Activated CD4-positive, alpha-beta memory T cell treated with anti-CD3 and anti-CD28 coated beads, Interleukin-2, amount 10 ng/mL, durations not matched to agents 7 days and 5 days (primary cell): Measurements from ENCODE around the gene CHRM2. TPM values are rescaled to one million over a fixed set of nuclear protein-coding genes. Genes with fewer than 3 reads are reported as not detected.

Experiments used
- CTCF ChIA-PET: fragments of 350-600 bp; sonication (Branson Sonifier 250); formaldehyde crosslinking; loops from one replicate; lab custom pipeline; 2021; ENCODE audit warnings: antibody characterized with exemption, inconsistent platforms; lab: Charles Lee
- POLR2A ChIA-PET: fragments of 350-600 bp; sonication (Branson Sonifier 250); formaldehyde crosslinking; loops from one replicate; lab custom pipeline; 2021; ENCODE audit warnings: antibody characterized with exemption; lab: Charles Lee
- DNase-seq: peaks from one replicate; pipeline ENCODE4 v3.0.0-alpha.2; 2020
- H3K27ac Mint-ChIP-seq: one replicate; pipeline ENCODE4 v1.8.0; 2021; ENCODE audit warnings: mild to moderate bottlenecking, mixed read lengths
- H3K27me3 Mint-ChIP-seq: one replicate; pipeline ENCODE4 v1.8.0; 2021; ENCODE audit warnings: mixed read lengths
- H3K36me3 Mint-ChIP-seq: one replicate; pipeline ENCODE4 v1.8.0; 2021; ENCODE audit warnings: low read depth, mixed read lengths
- H3K4me1 Mint-ChIP-seq: one replicate; pipeline ENCODE4 v1.8.0; 2021; ENCODE audit warnings: mixed read lengths
- H3K4me3 Mint-ChIP-seq: one replicate; pipeline ENCODE4 v1.8.0; 2021; ENCODE audit warnings: mild to moderate bottlenecking, mixed read lengths
- H3K9me3 Mint-ChIP-seq: one replicate; pipeline ENCODE4 v1.8.0; 2021; ENCODE audit warnings: mixed read lengths
- total RNA-seq, 2 experiments: library from RNA; stranded (reverse); gene quantifications; one replicate each; pipeline ENCODE4 v1.2.3, GENCODE V29; 2021

CHRM2 gene
- total RNA-seq, 2 experiments from 2014 or later, result not detected

DNA sequence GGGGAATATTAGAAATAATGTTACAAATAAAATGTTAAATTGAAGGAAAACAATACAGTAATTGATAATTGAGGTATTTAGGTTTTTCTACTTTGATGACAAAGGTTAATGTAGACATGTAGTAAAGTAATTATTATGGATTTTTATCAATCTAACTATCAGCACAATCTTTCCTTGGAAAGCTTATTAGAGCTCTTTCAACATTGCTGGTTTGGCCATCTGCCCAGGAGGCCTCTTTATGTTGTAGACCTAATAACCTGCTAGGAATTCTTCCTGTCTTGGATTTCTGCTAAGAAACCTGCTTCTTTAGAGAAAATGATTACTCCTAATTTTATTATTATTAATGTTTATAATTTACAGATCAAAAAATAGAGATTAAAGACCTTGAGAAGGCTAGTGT, 78.9 kb downstream of the CHRM2 start:
- POLR2A ChIA-PET, result no interaction called here
- Mint-ChIP-seq H3K27ac (no peak overlapping the region), H3K4me3 (no peak overlapping the region)

DNA sequence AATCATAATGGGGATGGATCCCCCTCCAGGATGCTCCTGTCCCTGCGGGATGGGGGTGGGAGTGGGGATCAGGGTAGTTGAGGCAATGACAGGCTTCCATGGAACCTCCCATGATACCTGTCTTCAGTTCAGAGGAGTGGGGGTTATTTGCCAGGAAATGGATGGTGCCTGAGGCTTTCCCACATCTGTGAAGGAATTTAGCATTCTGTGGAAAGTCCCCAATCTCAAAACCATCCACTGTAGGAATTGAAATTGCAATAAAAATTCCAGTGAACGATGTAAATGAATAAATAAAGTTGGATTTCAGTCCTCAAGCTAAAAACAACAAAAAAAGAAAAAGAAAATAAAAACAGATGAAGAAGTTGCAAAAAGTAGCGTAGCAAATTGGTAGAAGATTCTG, 81.9 kb downstream of the CHRM2 start:
- H3K9me3 Mint-ChIP-seq, result peaks cover 4% of the 10 kb centered on the region
- POLR2A ChIA-PET, result no interaction called here
- DNase-seq, result no peak
- H3K4me1 Mint-ChIP-seq, result no peaks in the 10 kb centered on the region
- H3K27ac Mint-ChIP-seq, result no peak overlapping the region
- CTCF ChIA-PET, result no interaction called here
- H3K27me3 Mint-ChIP-seq, result no peaks in the 10 kb centered on the region
- no peak overlapping the region for H3K4me3 Mint-ChIP-seq
- no peaks in the 10 kb centered on the region for H3K36me3 Mint-ChIP-seq

More for the DNA sequence above, 78.9 kb downstream of the CHRM2 start:
- Mint-ChIP-seq H3K9me3 (peaks cover 4% of the 10 kb centered on the region), H3K27me3 (no peaks in the 10 kb centered on the region), H3K36me3 (no peaks in the 10 kb centered on the region), H3K4me1 (no peaks in the 10 kb centered on the region)
- no peak for DNase-seq
- CTCF ChIA-PET, result no interaction called here

DNA sequence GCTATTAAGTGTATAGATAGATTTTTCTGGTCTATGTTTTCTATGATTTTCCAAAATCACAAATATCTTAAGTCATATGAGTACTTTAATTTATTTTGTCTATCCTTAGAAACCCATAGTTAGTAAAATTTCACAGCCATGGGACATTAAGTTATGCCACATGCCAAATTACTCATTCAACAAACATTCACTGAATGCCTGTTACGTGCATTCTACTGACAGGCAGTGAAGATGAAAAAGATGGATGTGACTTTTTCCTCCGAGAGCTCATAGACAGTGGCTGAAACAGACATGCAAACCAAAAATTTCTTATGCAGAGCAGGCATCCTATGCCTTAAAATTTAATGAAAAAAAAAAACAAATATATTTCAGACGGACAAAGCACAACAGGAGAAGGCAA, 84.9 kb downstream of the CHRM2 start:
- ChIA-PET CTCF (no interaction called here), POLR2A (no interaction called here)
- no peaks in the 10 kb centered on the region for H3K36me3 Mint-ChIP-seq
- no peak overlapping the region for H3K4me3 Mint-ChIP-seq
- H3K9me3 Mint-ChIP-seq, result peaks cover 3% of the 10 kb centered on the region
- H3K27ac Mint-ChIP-seq, result no peak overlapping the region
- no peak for DNase-seq
- H3K4me1 Mint-ChIP-seq, result no peaks in the 10 kb centered on the region
- no peaks in the 10 kb centered on the region for H3K27me3 Mint-ChIP-seq

DNA sequence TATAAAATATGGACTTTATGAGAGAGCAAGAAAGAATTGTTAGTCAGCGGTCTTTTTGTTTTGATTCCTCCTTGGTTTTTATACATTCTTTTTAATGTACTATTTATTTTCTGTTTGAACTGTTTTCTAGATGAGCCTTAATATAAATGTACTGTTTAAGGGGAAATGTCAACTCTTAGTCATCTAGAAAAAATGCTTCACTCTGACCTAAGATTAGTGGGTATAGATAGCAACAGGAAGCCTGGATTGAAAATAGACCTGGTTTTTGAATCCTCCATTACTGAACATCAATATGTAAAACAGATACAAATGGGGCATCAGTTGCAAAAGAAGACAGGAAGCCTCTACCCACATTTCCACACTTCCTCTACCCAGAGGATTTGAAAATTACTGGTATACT, 87.8 kb downstream of the CHRM2 start:
- ChIA-PET POLR2A (no interaction called here), CTCF (no interaction called here)
- H3K9me3 Mint-ChIP-seq, result peaks cover 12% of the 10 kb centered on the region
- no peaks in the 10 kb centered on the region for H3K4me1 Mint-ChIP-seq
- no peak overlapping the region for H3K27ac Mint-ChIP-seq
- no peaks in the 10 kb centered on the region for H3K27me3 Mint-ChIP-seq
- no peaks in the 10 kb centered on the region for H3K36me3 Mint-ChIP-seq
- DNase-seq, result no peak
- H3K4me3 Mint-ChIP-seq, result no peak overlapping the region

DNA sequence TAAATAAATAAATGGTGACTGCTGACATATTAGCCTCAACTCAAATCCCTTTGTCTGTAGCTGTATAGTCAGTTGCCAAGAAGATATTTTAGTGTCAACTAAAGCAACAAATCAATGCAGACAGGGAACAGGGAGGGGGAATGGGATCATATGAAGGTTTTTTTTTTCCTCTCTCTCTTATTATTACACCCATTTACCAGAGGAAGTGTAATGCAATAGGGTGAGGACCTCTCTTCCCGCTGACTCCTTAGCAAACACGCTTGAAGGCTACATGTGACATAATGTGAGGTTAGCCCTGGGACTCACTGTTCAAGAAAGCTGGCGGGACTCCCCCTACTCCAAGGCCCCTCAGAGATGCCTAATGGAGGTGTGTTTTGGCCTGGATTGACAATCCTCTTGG, 88.2 kb downstream of the CHRM2 start:
- H3K36me3 Mint-ChIP-seq, result no peaks in the 10 kb centered on the region
- no peak overlapping the region for H3K4me3 Mint-ChIP-seq
- no peaks in the 10 kb centered on the region for H3K27me3 Mint-ChIP-seq
- no peaks in the 10 kb centered on the region for H3K4me1 Mint-ChIP-seq
- H3K9me3 Mint-ChIP-seq, result peaks cover 12% of the 10 kb centered on the region
- ChIA-PET POLR2A (no interaction called here), CTCF (no interaction called here)
- no peak overlapping the region for H3K27ac Mint-ChIP-seq
- no peak for DNase-seq

DNA sequence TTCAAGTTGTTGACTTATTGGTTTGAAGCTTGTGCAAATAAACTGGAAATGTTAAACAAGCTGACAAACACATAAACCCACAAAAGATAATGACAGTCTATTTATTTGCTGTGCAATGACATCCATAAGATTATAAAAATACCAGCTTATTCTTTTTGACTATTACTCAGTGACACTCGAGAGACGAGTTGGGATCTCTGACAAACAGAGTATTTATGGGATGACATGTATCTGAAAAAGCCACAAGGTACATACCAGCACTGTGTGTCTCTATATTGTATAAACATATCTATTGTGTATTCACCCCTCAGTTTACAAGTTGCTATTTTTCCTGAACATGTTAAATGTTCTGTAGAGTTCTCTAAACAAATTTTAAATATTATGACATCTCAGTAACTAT, 88.9 kb downstream of the CHRM2 start:
- H3K36me3 Mint-ChIP-seq, result no peaks in the 10 kb centered on the region
- DNase-seq, result no peak
- no peak overlapping the region for H3K27ac Mint-ChIP-seq
- peaks cover 12% of the 10 kb centered on the region for H3K9me3 Mint-ChIP-seq
- ChIA-PET POLR2A (no interaction called here), CTCF (no interaction called here)
- H3K4me3 Mint-ChIP-seq, result no peak overlapping the region
- H3K27me3 Mint-ChIP-seq, result no peaks in the 10 kb centered on the region
- no peaks in the 10 kb centered on the region for H3K4me1 Mint-ChIP-seq

DNA sequence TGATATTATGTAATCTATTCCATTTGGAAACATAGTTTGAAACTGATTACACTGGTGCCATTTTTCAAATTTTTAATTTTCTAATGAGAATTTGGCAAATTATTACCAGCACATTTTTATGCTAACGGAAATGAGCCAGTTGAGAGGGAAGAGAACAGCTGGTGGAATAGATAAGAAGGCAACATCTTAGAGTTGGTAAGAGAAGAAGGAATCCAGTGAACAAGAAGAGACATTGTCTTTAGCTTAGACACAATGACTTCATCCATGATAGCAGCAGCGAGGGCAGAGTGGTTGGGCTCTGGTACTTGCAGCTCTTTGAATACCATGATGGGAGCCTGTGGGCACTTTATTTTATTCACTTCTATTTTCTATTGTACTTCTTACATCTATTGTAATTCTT, 89.6 kb downstream of the CHRM2 start:
- Mint-ChIP-seq H3K4me1 (no peaks in the 10 kb centered on the region), H3K4me3 (no peak overlapping the region), H3K27me3 (no peaks in the 10 kb centered on the region), H3K9me3 (peaks cover 15% of the 10 kb centered on the region), H3K36me3 (no peaks in the 10 kb centered on the region), H3K27ac (no peak overlapping the region)
- POLR2A ChIA-PET, result no interaction called here
- no peak for DNase-seq
- CTCF ChIA-PET, result no interaction called here

DNA sequence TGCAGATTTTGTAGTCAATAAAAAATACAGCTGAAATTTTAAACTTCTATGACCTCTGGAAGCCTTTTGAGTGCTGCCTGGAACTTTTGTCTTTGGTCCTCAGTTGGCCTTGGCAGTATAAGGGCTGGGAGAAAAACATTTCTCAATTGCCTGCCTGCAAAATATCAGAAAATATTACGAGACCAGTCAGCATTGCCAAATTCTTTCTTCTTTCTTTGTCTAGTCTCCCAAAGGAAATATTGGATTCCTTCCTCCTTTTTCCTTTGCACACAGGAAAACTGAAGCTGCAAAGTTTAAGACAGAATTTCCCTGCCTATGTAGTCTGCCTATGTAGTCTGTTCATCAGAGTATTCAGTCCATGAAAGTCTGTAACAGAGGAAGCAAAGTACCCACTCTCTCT, 95.9 kb downstream of the CHRM2 start:
- H3K27ac Mint-ChIP-seq, result no peak overlapping the region
- CTCF ChIA-PET, result no interaction called here
- no peak for DNase-seq
- H3K36me3 Mint-ChIP-seq, result no peaks in the 10 kb centered on the region
- no peaks in the 10 kb centered on the region for H3K4me1 Mint-ChIP-seq
- H3K4me3 Mint-ChIP-seq, result no peak overlapping the region
- peaks cover 8% of the 10 kb centered on the region for H3K9me3 Mint-ChIP-seq
- POLR2A ChIA-PET, result no interaction called here
- H3K27me3 Mint-ChIP-seq, result no peaks in the 10 kb centered on the region

DNA sequence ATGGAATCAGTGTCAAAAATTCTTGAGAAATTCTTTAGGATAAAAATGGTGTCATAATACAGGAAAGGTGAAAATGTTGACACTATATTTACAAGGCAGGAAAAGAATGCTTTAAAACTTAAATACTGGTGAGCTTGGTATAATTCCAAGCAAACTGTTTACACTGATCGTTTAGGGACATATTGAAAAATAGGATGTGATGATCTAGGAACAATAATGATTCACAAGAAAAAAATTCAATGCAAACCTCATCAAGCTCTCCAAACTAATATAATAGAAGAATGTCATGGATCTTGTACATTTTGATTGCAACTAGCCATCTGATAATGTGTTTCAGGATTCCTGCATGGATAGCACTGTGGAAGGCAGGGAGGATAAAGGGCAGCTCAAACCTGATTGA, 98.4 kb downstream of the CHRM2 start:
- Mint-ChIP-seq H3K4me1 (no peaks in the 10 kb centered on the region), H3K36me3 (no peaks in the 10 kb centered on the region), H3K9me3 (peaks cover 3% of the 10 kb centered on the region), H3K27me3 (no peaks in the 10 kb centered on the region), H3K4me3 (no peak overlapping the region), H3K27ac (no peak overlapping the region)
- no peak for DNase-seq
- ChIA-PET POLR2A (no interaction called here), CTCF (no interaction called here)

DNA sequence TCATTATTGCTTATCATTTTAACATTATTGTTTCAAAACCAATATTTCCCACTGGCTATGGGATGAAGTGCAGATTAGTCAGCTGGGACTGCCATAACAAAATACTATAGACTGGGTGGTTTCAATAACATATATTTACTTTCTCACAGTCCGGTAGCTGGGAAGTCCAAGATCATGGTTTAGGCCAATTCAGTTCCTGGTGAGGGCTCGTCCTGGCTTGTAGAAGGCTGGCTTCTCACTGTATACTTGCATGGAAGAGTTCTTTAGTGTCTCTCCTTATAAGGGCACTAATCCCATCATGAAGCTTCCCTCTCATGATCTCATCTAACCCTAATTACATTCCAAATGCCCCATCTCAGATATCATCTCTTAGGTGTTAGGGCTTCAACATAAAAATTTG, 101.3 kb downstream of the CHRM2 start:
- ChIA-PET CTCF (no interaction called here), POLR2A (no interaction called here)
- DNase-seq, result no peak
- no peaks in the 10 kb centered on the region for H3K4me1 Mint-ChIP-seq
- H3K36me3 Mint-ChIP-seq, result no peaks in the 10 kb centered on the region
- no peaks in the 10 kb centered on the region for H3K27me3 Mint-ChIP-seq
- no peak overlapping the region for H3K4me3 Mint-ChIP-seq
- peaks cover 7% of the 10 kb centered on the region for H3K9me3 Mint-ChIP-seq
- H3K27ac Mint-ChIP-seq, result no peak overlapping the region

DNA sequence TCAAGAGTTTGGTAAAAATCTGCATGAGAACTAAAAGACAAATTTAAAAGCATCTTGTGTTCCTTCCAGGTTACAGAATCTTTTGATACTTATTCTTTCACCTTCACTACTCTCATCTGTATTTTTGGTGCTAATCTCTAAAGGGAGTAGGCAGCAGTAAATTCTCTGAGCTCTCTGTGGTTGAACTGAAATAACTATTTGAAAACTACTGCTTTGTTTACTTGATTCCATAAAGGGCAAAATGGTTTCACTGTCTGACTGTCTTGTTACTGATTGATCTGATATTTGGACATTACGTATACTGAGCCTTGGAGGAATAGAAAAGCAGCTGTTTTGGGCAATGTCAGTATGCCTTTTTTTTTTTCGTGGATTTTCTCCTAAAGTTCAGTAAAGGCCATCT, 103.3 kb downstream of the CHRM2 start:
- CTCF ChIA-PET, result no interaction called here
- Mint-ChIP-seq H3K4me3 (no peak overlapping the region), H3K27ac (no peak overlapping the region)

DNA sequence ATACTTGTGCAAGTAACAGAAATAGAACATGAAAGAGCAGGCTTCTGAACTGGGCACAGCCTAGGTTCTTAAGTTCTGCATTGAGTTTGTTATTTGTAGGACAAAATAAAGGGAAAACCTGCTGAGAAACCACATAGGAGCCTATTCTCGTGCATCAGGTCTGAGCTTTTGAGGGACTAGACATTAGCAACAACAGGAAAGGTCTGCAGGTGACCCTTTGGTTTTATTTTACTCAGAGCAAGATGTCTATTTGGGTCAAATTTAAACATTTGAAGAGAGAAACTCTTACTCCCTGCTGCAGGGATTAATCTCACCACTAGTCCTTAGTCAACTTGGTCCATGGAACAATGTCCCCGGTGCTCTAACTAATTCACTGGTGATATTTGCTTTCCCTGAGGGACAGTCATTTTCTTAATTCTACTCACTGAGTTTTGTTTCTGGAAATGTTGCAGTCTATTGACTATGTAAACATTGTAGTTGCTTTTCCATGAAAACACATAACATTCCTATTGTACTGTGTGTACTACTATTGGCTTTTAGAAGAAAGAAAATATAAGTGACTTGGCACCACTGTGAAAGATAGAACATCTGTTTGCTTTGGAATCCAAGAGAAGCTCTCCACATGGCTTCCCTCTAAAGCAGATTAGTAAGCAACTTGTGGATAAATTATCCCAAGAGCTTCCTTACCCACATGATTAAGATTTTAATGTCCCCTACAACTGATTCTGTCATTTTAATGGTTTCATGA, 108.2 kb downstream of the CHRM2 start:
- ChIA-PET CTCF (no interaction called here), POLR2A (no interaction called here)
- Mint-ChIP-seq H3K4me1 (no peaks in the 10 kb centered on the region), H3K27ac (no peak overlapping the region), H3K9me3 (peaks cover 18% of the 10 kb centered on the region), H3K36me3 (no peaks in the 10 kb centered on the region), H3K4me3 (no peak overlapping the region), H3K27me3 (no peaks in the 10 kb centered on the region)
- no peak for DNase-seq

More for the DNA sequence above, 103.3 kb downstream of the CHRM2 start:
- Mint-ChIP-seq H3K9me3 (peaks cover 10% of the 10 kb centered on the region), H3K36me3 (no peaks in the 10 kb centered on the region), H3K4me1 (no peaks in the 10 kb centered on the region), H3K27me3 (no peaks in the 10 kb centered on the region)
- POLR2A ChIA-PET, result no interaction called here
- DNase-seq, result no peak

DNA sequence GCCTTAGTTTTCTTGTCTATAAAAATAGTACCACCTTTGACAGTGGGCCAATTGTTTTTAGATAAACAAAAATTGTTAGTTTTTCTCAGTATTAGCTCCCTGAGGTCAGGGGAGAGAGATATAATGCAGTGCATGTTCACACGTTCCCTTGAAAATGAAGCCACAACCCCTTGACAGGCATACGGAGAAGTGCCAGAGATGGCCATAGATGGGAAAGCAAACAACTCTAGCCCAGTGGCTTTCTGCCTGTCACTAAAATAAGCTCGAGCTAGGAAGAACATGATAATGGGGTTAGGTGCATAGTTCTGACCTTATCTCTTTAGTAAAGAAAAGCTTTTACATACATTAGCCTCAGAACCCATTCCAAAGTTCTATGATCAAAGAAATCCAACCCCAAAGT, 124.9 kb downstream of the CHRM2 start:
- no peak overlapping the region for H3K4me3 Mint-ChIP-seq
- H3K27ac Mint-ChIP-seq, result no peak overlapping the region
- no peaks in the 10 kb centered on the region for H3K36me3 Mint-ChIP-seq
- no peak for DNase-seq
- POLR2A ChIA-PET, result no interaction called here
- H3K9me3 Mint-ChIP-seq, result peaks cover 4% of the 10 kb centered on the region
- H3K27me3 Mint-ChIP-seq, result no peaks in the 10 kb centered on the region
- CTCF ChIA-PET, result no interaction called here
- H3K4me1 Mint-ChIP-seq, result no peaks in the 10 kb centered on the region

DNA sequence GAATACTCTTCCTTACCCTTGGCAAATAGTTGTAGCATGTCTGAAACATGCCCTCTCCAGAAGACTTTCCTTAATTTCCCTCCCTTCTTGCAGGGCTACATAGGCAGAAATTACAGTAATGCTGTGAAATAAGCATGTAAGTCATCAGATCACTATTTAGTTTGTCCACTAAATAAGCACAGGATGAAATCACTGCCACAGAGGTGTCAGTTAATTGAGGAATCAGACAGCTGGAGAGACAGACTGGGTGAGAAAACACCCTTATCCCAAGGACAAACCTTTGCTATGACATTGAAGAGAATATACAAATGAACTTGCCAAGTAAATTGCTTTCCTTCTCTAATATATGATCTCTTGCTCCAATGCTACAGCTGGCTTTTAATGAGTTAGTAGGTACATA, 129.3 kb downstream of the CHRM2 start:
- H3K27me3 Mint-ChIP-seq, result no peaks in the 10 kb centered on the region
- H3K4me1 Mint-ChIP-seq, result no peaks in the 10 kb centered on the region
- no peak overlapping the region for H3K27ac Mint-ChIP-seq
- POLR2A ChIA-PET, result no interaction called here
- CTCF ChIA-PET, result no interaction called here
- H3K36me3 Mint-ChIP-seq, result no peaks in the 10 kb centered on the region
- H3K9me3 Mint-ChIP-seq, result peaks cover 2% of the 10 kb centered on the region
- no peak overlapping the region for H3K4me3 Mint-ChIP-seq
- DNase-seq, result no peak
